GM19351 (cell line): ENCODE data around the gene RNF223.

Experiments
- ATAC-seq: cut with Tn5 transposase; IDR thresholded peaks from one replicate; pipeline ENCODE4 v1.9.1; 2021; ENCODE audit warnings: mild to moderate bottlenecking, moderate library complexity; ENCODE audit not compliant: unreplicated experiment

RNF223 gene

GRCh38 chr1:1047407-1047806 is 26.7 kb downstream of the RNF223 start:
- ATAC-seq: no peak

GRCh38 chr1:1046767-1047166 is 27.3 kb downstream of the RNF223 start:
- ATAC-seq: no peak

DNA sequence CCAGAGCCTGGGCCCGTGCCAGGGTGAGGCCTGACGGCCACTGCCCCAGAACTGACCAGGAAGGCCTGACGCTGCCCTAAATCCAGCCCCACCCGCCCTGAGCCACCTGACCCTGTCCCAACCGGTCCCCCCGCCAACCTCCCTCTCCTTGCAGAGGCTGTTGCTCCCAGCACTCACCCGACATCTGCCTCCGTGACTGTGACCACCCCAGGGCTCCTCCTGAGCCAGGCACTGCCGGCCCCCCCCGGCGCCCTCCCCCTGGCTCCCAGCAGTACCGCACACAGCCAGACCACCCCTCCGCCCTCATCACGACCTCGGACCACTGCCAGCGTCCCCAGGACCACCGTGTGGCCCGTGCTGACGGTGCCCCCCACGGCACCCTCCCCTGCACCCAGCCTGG is 27.9 kb downstream of the RNF223 start:
- ATAC-seq: no peak

- ATAC-seq: no peak
Measured at GRCh38 chr1:1045129-1045528, 29.0 kb downstream of the RNF223 start.

DNA sequence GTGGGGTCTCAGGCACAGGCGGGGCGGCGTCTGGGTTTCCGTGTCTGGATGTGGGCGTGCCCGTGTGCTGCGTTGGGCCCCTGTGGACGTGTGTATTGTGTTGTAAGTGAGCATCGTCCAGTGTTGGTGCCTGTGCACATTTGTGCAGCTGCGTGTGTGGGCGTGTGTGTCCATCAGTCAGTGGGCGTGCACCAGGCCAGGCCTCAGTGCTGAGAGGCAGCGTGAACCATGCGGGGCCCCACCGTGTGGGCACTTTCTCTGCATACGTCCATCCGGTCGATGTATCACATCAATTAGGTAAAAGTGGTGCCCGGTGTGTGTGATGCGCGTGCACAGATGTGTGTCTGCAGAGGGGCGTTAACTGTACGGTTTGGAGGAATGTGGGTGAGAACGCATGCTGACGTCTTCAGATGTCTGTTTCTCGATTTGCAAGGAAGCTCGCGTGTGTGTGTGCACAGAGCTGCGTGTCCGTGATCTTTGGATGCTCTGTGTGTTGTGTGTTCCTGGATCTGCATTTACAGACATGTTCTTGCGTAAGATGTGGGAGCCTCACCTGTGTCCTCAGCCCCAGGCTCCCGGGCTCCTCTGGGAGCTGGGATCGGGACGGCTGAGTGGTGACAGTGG is 29.5 kb downstream of the RNF223 start:
- ATAC-seq: no peak

- no peak for ATAC-seq
Measured at GRCh38 chr1:1043921-1044320, 30.2 kb downstream of the RNF223 start.

GRCh38 chr1:1043411-1043810 is 30.7 kb downstream of the RNF223 start:
- ATAC-seq: no peak

GRCh38 chr1:1042835-1043234 is 31.3 kb downstream of the RNF223 start:
- no peak for ATAC-seq

DNA sequence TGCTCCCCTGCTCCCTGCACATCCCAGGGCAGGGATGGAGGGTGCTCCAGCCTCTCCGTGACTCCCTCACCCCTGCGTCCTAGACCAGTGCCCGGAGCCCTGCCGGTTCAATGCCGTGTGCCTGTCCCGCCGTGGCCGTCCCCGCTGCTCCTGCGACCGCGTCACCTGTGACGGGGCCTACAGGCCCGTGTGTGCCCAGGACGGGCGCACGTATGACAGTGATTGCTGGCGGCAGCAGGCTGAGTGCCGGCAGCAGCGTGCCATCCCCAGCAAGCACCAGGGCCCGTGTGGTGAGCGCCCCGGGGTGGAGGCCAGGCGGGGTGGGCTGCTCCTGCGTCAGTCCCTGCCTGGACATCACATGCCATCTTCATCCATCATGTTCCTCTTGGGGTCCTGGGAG is 32.2 kb downstream of the RNF223 start:
- ATAC-seq: no peak

DNA sequence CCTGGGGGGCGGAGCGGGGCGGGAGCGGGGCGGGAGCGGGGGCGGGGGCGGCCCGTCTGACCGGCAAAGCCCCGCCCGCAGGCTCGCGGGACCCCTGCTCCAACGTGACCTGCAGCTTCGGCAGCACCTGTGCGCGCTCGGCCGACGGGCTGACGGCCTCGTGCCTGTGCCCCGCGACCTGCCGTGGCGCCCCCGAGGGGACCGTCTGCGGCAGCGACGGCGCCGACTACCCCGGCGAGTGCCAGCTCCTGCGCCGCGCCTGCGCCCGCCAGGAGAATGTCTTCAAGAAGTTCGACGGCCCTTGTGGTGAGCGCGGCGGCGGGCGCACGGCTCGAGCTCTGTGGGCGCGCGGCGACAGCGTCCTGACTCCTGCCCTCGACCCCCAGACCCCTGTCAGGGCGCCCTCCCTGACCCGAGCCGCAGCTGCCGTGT is 33.0 kb downstream of the RNF223 start:
- ATAC-seq: no peak

- no peak for ATAC-seq
Measured at GRCh38 chr1:1040004-1040991, 33.8 kb downstream of the RNF223 start.

GRCh38 chr1:1039145-1039910 is 34.8 kb downstream of the RNF223 start:
- peak; percentile 1 for ATAC-seq

DNA sequence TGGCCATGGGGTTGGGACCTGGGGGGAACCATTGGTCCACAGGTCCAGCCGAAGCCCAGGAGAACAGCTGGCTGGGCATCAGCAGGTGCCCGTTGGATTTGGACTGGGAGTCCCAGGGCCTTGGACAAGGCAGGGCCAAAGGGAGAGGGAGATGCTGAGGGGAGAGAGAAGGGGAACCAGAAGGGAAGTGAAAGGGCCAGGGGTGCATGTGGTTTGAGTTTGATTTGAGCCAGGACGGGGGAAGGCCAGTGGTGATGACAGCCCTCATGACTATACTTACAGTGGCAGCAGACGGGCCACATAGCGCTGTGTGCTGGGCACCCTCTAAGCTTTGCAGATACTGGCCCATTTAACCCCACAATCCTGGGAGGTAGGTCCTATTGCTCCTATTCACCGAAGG is 35.4 kb downstream of the RNF223 start:
- peak; percentile 65 for ATAC-seq

GRCh38 chr1:1037366-1038327 is 36.5 kb downstream of the RNF223 start:
- no peak for ATAC-seq

- ATAC-seq: no peak
Measured at GRCh38 chr1:1035291-1035943, 38.7 kb downstream of the RNF223 start.

DNA sequence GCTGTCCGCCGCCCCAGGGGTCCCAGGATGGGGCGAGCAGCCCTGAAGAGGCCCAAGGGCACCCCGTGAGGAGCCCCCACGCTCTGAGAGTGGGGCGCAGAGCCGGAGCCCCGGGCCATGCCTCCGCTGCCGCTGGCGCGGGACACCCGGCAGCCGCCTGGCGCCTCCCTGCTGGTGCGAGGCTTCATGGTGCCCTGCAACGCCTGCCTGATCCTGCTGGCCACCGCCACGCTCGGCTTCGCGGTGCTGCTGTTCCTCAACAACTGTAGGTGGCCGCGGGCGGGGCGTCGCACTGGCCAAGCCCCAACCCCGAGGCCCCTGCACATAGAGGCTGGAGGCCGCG is 39.7 kb downstream of the RNF223 start:
- no peak for ATAC-seq

GRCh38 chr1:1033731-1034438 is 40.2 kb downstream of the RNF223 start:
- ATAC-seq: no peak

DNA sequence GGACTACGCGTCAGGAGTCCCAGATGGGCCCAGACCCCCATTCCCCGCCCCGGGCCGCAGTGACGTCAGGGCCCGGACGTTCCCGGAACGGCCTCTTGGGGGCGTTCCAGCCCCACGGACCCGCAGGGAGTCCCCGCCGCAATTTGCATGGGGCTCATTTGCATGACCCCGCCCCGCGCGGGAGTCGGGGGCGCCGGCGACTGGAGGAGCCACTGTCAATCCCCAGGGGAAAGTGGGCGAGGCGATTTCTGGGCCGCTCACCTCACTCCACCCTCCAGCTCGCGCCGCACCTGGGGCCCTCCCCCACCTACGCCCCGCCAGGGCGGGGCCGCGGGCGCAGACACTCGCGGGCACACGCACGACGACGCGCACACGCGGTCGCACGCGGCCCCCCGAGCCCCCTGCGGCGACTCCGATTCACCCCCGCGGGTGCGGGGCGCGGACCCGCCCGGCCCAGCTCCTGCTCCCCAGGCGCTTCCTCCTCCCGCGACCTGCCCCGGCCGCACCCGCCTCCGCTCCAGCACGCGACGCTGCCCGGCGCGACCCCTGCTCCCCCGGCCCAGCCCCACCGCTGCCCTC is 41.0 kb downstream of the RNF223 start:
- peak; percentile 85 for ATAC-seq

DNA sequence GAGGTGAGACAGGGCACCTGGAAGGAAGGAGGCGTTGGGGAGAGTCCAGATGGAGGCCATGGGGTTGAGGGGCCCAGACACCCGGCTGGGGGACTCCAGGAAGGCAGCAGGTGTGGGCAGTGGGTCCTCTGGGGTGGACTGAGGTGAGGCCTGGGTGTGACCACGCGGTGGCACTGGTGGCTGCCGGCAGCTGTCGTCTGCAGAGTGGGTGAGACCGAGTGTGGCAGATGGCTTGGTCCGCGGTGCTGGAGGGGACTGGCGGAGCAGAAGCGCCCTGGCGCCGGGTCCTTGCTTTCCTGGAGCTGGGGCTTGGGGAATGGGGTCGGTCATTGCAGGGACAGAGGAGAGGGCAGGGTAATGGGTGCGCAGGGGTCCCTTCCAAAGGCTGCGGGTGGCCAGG is 41.7 kb downstream of the RNF223 start:
- no peak for ATAC-seq
